ENCODE measurements around the gene EPN2. TPM values are rescaled to one million over a fixed set of nuclear protein-coding genes. Genes with fewer than 3 reads are reported as not detected.

Gene EPN2
- total RNA-seq, 1 donor from 2014 or later = 5.4 TPM

- intact Hi-C loops (cut with micrococcal nuclease) = loop anchor here (1.0 to 10.0 kb wide), 7 partner anchors 8 to 1064 kb away; partner anchors contain the start of genes ALDH3A2, B9D1, SMCR8 and TOP3A
Observed at GRCh38 chr17:19378416-19379360, 141.5 kb downstream of the EPN2 start, which contains the start of gene MAPK7. Gene MAPK7 (plus strand): TSS chr17:19378498. CDS start chr17:19378901, 403 bp downstream.

GRCh38 chr17:19379361-19380065 lies 142.3 kb downstream of the EPN2 start:
- intact Hi-C loops (cut with micrococcal nuclease) = loop anchor here (5.0 to 10.0 kb wide), 4 partner anchors 68 to 1065 kb away; partner anchors contain the start of genes ALDH3A2, SMCR8, TOP3A and ULK2

GRCh38 chr17:19380481-19381301 lies 143.5 kb downstream of the EPN2 start:
- intact Hi-C loops (cut with micrococcal nuclease) = no loop called here

- intact Hi-C loops (cut with micrococcal nuclease) = no loop called here
Observed at GRCh38 chr17:19381361-19381740, 144.2 kb downstream of the EPN2 start.

- intact Hi-C loops (cut with micrococcal nuclease) = no loop called here
Observed at GRCh38 chr17:19381741-19382444, 144.7 kb downstream of the EPN2 start.

- intact Hi-C loops (cut with micrococcal nuclease) = no loop called here
Observed at GRCh38 chr17:19382531-19383444, 145.6 kb downstream of the EPN2 start.

GRCh38 chr17:19383681-19384470 lies 146.7 kb downstream of the EPN2 start:
- intact Hi-C loops (cut with micrococcal nuclease) = no loop called here

- intact Hi-C loops (cut with micrococcal nuclease) = no loop called here
Observed at GRCh38 chr17:19384723-19385391, 147.7 kb downstream of the EPN2 start.

- intact Hi-C loops (cut with micrococcal nuclease) = no loop called here
Observed at GRCh38 chr17:19385521-19385983, 148.4 kb downstream of the EPN2 start.

Other genes with a start within 250 kb of the EPN2 start
- gene FAM83G, start 232.6 kb upstream of the EPN2 start, total RNA-seq = 11.0 and 11.4 TPM in 2 replicates
- gene GRAP, start 190.4 kb upstream of the EPN2 start, total RNA-seq = 24.5 and 24.7 TPM in 2 replicates
- 18.1 and 19.8 TPM in 2 replicates for gene GRAPL, start 109.8 kb upstream of the EPN2 start, total RNA-seq
- gene B9D1, start 125.4 kb downstream of the EPN2 start, total RNA-seq = 2.8 and 4.2 TPM in 2 replicates
- 38.7 and 43.0 TPM in 2 replicates for gene MAPK7, start 141.1 kb downstream of the EPN2 start, total RNA-seq
- not detected in 2 replicates for gene MFAP4, start 149.8 kb downstream of the EPN2 start, total RNA-seq
- gene RNF112, start 173.9 kb downstream of the EPN2 start, total RNA-seq = 0.20 and 0.27 TPM in 2 replicates